H1 (cell line): ENCODE measurements around the gene C19orf44.

Experiments used
- CTCF ChIP-seq, 3 experiments: IDR thresholded peaks; 1 replicate in 2 of 3; 2 replicates in 1 of 3; pipeline versions ENCODE4 v1.5.1 to v1.6.1; 2011; ENCODE audit warnings: low read length in 3 of 3, mild to moderate bottlenecking in 3 of 3, inconsistent platforms in 2 of 3, low read depth in 1 of 3, moderate library complexity in 1 of 3; ENCODE audit not compliant: insufficient read depth in 1 of 3; ENCODE audit errors: control extremely low read depth in 1 of 3
- EP300 ChIP-seq, 2 experiments: IDR thresholded peaks; 1 replicate in 1 of 2; 2 replicates in 1 of 2; pipeline ENCODE4 v1.6.1; 2011 to 2012; ENCODE audit warnings: low read depth in 2 of 2, low read length in 2 of 2, mild to moderate bottlenecking in 2 of 2, borderline replicate concordance in 1 of 2, inconsistent platforms in 1 of 2, moderate library complexity in 1 of 2
- MAX ChIP-seq: IDR thresholded peaks from 2 replicates; pipeline ENCODE4 v1.6.1; 2012; ENCODE audit warnings: inconsistent platforms
- USF2 ChIP-seq: IDR thresholded peaks from 2 replicates; pipeline ENCODE4 v1.6.1; 2011; ENCODE audit warnings: low read length, improper control_type of control experiment

GRCh38 chr19:16525751-16526481, 29.7 kb downstream of the C19orf44 start:
- TF ChIP-seq MAX = no peak
- no peak for TF ChIP-seq EP300 (IDR thresholded peaks at IDR 0.05; ENCODE audit: borderline replicate concordance in 1 of 2, low read depth in 2 of 2, low read length in 2 of 2)
- TF ChIP-seq USF2 = no peak
- TF ChIP-seq CTCF (IDR thresholded peaks at IDR 0.05; ENCODE audit: control extremely low read depth in 1 of 3, insufficient read depth in 1 of 3, low read depth in 1 of 3, low read length in 3 of 3) = no peak
